ENCODE results near the gene NSUN6.

- TF ChIP-seq EZH2 (IDR thresholded peaks at IDR 0.05; ENCODE audit: insufficient read depth, poor library complexity, severe bottlenecking) (no peak), EZH2phosphoT487 (IDR thresholded peaks at IDR 0.05; ENCODE audit: insufficient read depth, low read depth) (no peak)
Measured at GRCh38 chr10:18523858-18524257, 127.5 kb downstream of the NSUN6 start.
